Transverse colon (tissue), 4 donors: ENCODE results near the gene ZMIZ1.

Experiments
- CTCF ChIP-seq, 5 experiments: fragments of 200-600 bp in 3 of 5; fragments of 450-650 bp in 2 of 5; sonication (generic) in 3 of 5; IDR thresholded peaks; 1 replicate in 2 of 5; 2 replicates in 3 of 5; pipeline ENCODE4 v1.5.1; 2016 to 2017; ENCODE audit warnings: antibody characterized with exemption in 5 of 5, inconsistent platforms in 3 of 5, mild to moderate bottlenecking in 2 of 5, moderate library complexity in 1 of 5
- EP300 ChIP-seq: sonication (generic); formaldehyde crosslinking; IDR thresholded peaks from one replicate; pipeline ENCODE4 v1.6.1; 2017; ENCODE audit warnings: antibody characterized with exemption, low read depth
- POLR2A ChIP-seq: fragments of 450-650 bp; IDR thresholded peaks from one replicate; pipeline ENCODE4 v1.6.1; 2016; ENCODE audit warnings: antibody characterized with exemption, mild to moderate bottlenecking, moderate library complexity
- POLR2AphosphoS5 ChIP-seq, 3 donors: sonication (generic); formaldehyde crosslinking; IDR thresholded peaks; one replicate each; pipeline ENCODE4 v1.6.1; 2016; ENCODE audit warnings: antibody characterized with exemption in 3 of 3

DNA sequence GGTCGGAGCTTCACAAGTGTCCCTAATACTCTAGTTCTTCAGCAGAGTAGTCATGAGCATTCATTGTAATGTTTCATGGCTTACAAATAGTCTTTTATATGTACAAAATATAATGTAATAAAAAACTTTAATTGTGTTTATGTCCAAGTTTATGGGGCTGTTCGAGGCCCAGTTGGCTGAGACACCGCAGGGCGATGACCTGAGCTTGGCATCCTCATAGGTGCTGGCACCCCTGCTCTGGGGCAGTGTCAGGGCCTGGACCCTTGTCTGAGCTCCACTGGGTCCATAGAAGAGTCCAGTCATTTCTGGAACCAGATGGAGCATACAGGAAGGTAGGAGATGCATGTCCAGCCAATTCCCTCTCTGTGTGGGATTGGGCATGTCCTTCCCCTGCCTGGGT is 12.9 kb upstream of the ZMIZ1 start:
- TF ChIP-seq CTCF (IDR thresholded peaks at IDR 0.05) (no peak), EP300 (no peak), POLR2AphosphoS5 (IDR thresholded peaks at IDR 0.05) (no peak), POLR2A (no peak)
